Loucy (cell line): ENCODE results near the gene PGK1.

ENCODE experiments used
- EZH2phosphoT487 ChIP-seq: fragments of 200-600 bp; IDR thresholded peaks from 2 replicates; pipeline ENCODE4 v1.6.1; 2018; ENCODE audit warnings: antibody characterized with exemption, mild to moderate bottlenecking, moderate library complexity, borderline replicate concordance
- TF ChIP-seq, protein P1 (sequence below): fragments of 200-600 bp; sonication (generic); conservative IDR thresholded peaks from 2 replicates; pipeline ENCODE4 v1.5.1; 2014; ENCODE audit warnings: mild to moderate bottlenecking, antibody characterized with exemption, low read length

DNA sequence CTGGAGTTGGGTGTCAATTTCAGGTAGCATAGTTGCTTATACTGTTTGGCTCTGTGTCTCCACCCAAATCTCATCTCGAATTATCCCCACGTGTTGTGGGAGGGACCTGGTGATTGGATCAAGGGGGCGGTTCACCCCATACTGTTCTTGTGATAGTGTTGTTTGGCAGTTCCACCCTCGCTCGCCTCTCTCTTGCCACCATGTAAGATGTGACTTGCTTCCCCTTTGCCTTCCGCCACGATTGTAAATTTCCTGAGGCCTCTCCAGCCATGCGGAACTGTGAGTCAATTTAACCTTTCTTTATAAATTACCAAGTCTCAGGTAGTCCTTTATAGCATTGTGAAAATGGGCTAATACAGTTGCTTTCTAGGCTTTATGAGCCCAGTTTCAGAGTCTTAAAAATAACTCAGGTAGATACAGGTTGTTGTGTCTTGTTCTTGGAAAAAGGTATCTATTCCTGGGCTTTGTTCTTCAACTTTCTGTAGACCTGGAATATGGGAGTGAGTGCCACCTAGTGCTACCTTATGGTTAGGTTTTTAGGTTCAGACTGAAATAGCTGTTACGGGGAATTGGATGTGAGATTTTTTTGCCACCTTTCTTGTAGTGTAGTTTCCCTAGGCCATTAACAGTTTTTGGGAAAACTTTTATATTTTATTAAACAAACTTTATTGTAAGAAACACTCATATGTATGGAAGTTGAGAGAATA lies 15.6 kb downstream of the PGK1 start:
- TF ChIP-seq, protein P1, sequence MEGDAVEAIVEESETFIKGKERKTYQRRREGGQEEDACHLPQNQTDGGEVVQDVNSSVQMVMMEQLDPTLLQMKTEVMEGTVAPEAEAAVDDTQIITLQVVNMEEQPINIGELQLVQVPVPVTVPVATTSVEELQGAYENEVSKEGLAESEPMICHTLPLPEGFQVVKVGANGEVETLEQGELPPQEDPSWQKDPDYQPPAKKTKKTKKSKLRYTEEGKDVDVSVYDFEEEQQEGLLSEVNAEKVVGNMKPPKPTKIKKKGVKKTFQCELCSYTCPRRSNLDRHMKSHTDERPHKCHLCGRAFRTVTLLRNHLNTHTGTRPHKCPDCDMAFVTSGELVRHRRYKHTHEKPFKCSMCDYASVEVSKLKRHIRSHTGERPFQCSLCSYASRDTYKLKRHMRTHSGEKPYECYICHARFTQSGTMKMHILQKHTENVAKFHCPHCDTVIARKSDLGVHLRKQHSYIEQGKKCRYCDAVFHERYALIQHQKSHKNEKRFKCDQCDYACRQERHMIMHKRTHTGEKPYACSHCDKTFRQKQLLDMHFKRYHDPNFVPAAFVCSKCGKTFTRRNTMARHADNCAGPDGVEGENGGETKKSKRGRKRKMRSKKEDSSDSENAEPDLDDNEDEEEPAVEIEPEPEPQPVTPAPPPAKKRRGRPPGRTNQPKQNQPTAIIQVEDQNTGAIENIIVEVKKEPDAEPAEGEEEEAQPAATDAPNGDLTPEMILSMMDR: peak; percentile 53
- TF ChIP-seq EZH2phosphoT487: no peak
